Mucosa of descending colon (tissue), 3 donors: ENCODE measurements around the gene TMEM39B. TPM values are rescaled to one million over a fixed set of nuclear protein-coding genes. Genes with fewer than 3 reads are reported as not detected.

Experiments used
- ATAC-seq: fragments of 200-7000 bp; cut with Tn5 transposase; one replicate; pipeline ENCODE4 v1.9.1; 2020; ENCODE audit warnings: mild to moderate bottlenecking, moderate library complexity
- DNase-seq, 3 donors: peaks; one replicate each; pipeline ENCODE4 v3.0.0-alpha.2; 2020
- H3K36me3 ChIP-seq: fragments of 200-600 bp; one replicate; pipeline ENCODE4 v1.8.0; 2021; ENCODE audit warnings: low read depth, mild to moderate bottlenecking
- H3K4me1 ChIP-seq: fragments of 200-600 bp; one replicate; pipeline ENCODE4 v1.8.0; 2021; ENCODE audit warnings: low read depth, mild to moderate bottlenecking
- H3K4me3 ChIP-seq: fragments of 200-600 bp; one replicate; pipeline ENCODE4 v1.8.0; 2021; ENCODE audit warnings: mild to moderate bottlenecking
- H3K9me3 ChIP-seq: fragments of 200-600 bp; one replicate; pipeline ENCODE4 v1.8.0; 2021; ENCODE audit warnings: mild to moderate bottlenecking
- intact Hi-C, 2 donors: fragments of 100-400 bp; cut with DNase I in 1 of 2; cut with micrococcal nuclease in 1 of 2; formaldehyde crosslinking; loops; one replicate each; pipeline versions ENCODE4 v1.11.0 to v1.11.1; 2022; cut with DNase I, micrococcal nuclease
- total RNA-seq, 3 donors: library from RNA; stranded (reverse); fragmentation: NEBNext Ultra II Directional in 2 of 3; extraction: Animal tissue kit (Norgen Biotek cat#: 25700) in 2 of 3; gene quantifications; one replicate each; pipeline versions ENCODE4 v1.2.1 to v1.2.4, GENCODE V29; 2021 to 2023
- TF ChIP-seq, protein P1 (sequence below): fragments of 200-600 bp; IDR thresholded peaks from one replicate; pipeline ENCODE4 v1.8.0; 2022; ENCODE audit warnings: antibody characterized with exemption, mild to moderate bottlenecking
- donor health status: DM: no; HTN: no; CAD: no; lungs with moderate emphysema.
- donor health status: DM: no; HTN: no; CAD: no.
- donor health status: DM: no; HTN: yes; CAD: no.

Gene TMEM39B
- total RNA-seq, 3 donors from 2014 or later = 9.7 to 14.2 (median 12.2) TPM

DNA sequence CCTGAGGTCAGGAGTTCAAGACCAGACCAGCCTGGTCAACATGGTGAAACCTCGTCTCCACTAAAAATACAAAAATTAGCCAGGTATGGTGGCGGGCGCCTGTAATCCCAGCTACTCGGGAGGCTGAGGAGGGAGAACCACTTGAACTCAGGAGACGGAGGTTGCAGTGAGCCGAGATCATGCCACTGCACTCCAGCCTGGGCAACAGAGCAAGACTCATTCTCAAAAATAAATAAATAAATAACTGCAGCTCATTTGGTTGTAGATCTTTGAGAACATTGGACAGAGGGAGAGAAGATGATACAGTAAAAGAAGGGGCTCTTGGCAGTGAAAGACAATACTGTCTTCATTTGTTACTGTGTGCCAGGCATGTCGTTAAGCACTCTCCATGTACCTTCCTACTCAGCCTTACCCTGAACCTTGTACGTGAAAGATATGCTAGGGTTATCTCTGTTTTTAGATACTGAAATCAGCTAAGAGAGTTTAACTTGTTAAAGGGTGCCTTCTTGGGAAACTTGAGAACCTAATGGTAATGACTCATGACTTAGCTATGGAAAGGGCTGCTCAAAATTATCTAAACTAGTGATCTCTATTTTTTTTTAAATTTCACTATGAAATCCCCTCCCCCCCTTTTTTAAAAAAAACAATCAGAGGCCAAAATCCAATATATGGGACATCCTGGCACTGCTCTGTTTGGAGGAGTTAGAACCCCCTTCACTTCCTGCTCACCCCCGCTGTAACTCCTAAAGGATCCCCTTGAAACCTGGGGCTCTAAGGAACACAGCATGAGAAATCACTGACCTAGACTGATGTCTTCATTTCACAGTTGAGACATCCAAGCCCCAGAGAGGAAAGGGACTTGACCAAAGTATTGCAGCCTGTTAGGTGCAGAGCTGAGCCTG lies 28.3 kb downstream of the TMEM39B start:
- ATAC-seq = no peak
- TF ChIP-seq, protein P1, sequence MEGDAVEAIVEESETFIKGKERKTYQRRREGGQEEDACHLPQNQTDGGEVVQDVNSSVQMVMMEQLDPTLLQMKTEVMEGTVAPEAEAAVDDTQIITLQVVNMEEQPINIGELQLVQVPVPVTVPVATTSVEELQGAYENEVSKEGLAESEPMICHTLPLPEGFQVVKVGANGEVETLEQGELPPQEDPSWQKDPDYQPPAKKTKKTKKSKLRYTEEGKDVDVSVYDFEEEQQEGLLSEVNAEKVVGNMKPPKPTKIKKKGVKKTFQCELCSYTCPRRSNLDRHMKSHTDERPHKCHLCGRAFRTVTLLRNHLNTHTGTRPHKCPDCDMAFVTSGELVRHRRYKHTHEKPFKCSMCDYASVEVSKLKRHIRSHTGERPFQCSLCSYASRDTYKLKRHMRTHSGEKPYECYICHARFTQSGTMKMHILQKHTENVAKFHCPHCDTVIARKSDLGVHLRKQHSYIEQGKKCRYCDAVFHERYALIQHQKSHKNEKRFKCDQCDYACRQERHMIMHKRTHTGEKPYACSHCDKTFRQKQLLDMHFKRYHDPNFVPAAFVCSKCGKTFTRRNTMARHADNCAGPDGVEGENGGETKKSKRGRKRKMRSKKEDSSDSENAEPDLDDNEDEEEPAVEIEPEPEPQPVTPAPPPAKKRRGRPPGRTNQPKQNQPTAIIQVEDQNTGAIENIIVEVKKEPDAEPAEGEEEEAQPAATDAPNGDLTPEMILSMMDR = no peak

DNA sequence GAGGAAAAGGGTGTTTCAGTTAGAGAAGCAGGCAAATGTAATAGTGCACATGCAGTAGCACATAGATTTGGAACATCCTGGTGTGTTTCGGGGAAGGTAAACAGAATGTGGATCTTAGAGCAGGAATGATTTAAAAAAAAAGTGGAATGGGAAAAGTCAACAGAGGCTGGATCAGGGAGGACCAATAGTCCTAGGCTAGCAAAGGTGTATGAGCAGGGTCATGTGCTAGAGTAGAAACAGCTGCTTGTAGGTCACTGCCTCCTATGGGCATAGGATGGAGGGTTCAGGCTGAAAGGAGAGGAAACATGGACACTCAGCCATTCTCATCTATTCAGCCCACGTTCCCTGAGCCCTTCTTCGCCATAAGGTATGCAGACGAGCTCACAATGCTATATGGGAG lies 31.4 kb downstream of the TMEM39B start:
- no peaks in the 10 kb centered on the region for H3K9me3 ChIP-seq
- H3K36me3 ChIP-seq = no peaks in the 10 kb centered on the region
- intact Hi-C loops = no loop called here
- no peak for ATAC-seq
- no peak for DNase-seq
- no peak overlapping the region for H3K4me3 ChIP-seq
- TF ChIP-seq, protein P1 = no peak
- no peaks in the 10 kb centered on the region for H3K4me1 ChIP-seq

More for the DNA sequence above, 28.3 kb downstream of the TMEM39B start:
- no peaks in the 10 kb centered on the region for H3K9me3 ChIP-seq
- intact Hi-C loops = no loop called here
- no peaks in the 10 kb centered on the region for H3K4me1 ChIP-seq
- H3K4me3 ChIP-seq = no peak overlapping the region
- DNase-seq = no peak
- no peaks in the 10 kb centered on the region for H3K36me3 ChIP-seq

DNA sequence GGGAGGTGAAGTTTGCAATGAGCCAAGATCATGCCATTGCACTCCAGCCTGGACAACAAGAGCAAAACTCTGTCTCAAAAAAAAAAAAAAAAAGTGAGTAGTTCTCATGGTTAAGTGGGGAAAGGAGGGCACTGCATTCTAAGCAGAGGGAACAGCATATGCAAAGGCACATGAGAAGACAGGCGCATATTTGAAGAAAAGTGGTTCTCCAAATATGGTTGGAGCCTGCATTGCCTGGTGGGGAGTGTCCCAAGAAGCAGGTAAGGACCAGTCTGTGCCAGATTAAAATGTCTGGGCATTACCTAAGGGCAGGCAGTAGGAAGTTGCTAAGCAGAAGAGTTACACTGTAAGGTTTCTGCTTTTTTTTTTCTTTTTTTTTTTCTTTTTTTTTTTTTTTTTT lies 32.6 kb downstream of the TMEM39B start:
- intact Hi-C loops = no loop called here
- Histone ChIP-seq H3K4me1 (peaks cover 10% of the 10 kb centered on the region), H3K36me3 (no peaks in the 10 kb centered on the region), H3K9me3 (no peaks in the 10 kb centered on the region), H3K4me3 (no peak overlapping the region)
- DNase-seq = no peak
- TF ChIP-seq, protein P1 = no peak
- no peak for ATAC-seq

DNA sequence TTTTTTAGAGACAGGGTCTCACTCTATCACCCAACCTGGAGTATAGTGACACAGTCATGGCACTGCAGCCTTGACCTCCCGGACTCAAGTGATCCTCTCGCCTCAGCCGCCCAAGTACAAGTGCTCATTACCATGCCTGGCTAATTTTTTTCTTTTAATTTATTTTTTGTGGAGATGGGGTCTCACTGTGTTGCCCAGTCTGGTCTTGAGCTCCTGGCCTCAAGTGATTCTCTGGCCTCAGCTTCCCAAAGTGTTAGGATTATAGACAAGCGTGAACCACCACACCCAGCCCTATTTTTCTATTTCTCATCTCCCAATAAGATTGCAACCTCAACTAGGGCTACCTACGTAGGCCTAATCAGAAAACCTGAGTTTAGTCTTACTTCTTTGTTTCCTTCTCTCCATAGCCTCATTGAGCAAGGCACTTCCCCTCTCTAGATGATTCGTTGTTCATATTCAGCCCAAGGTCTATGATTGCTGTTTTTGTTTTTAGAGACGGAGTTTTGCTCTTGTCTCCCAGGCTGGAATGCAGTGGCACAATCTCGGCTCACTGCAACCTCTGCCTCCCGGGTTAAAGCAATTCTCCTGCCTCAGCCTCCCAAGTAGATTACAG lies 34.0 kb downstream of the TMEM39B start:
- intact Hi-C loops = no loop called here
- no peaks in the 10 kb centered on the region for H3K9me3 ChIP-seq
- H3K4me3 ChIP-seq = no peak overlapping the region
- ATAC-seq (no peak), DNase-seq (no peak)
- TF ChIP-seq, protein P1 = no peak
- peaks cover 22% of the 10 kb centered on the region for H3K4me1 ChIP-seq
- no peaks in the 10 kb centered on the region for H3K36me3 ChIP-seq

DNA sequence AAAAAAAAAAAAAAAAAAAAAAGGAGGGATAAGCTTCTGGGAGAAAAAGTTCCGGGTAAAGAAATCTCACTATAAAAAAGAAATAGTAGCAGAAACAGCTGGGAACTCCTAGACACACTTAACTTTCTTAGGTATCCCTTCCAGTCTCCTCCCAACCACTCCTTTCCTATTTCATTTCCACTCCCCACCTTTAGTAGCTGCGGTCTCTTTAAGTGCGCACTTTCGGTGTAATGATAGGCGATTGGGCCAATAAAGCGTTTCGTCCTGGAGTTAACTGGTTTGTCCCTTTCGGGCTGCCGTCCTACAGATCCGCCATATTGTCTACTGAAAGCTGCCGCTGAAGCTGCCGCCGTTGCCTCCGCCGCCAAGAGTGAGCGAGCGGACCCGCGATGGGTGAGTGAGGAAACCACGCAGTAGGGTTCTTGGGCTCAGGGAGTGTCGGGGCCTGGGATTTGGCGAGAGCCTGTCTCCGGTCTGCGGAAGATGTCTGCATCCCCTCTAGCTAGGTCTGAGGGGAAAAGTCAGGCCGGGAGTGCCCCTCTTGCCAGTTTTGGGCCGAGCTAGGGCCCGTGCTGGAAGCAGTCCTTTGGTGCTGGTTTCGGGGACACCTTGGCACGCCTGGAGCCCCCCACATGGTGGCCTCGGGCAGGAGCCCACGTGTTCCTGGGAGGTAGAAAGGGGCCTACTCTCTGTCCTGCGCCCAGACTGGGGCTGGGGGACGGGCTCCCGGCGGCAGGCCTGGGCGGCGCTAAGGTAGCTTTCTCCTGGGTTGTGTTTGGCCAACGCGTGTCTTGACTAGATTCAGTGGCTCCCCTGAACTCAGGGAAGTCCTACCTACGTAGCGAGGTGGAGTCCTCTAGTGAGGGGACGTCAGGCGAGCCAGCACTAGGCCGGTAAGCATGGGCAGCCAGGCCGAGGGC lies 35.3 kb downstream of the TMEM39B start, which contains the start of gene KPNA6:
Gene KPNA6 (plus strand): TSS at position 315 of the 920 bp plus-strand sequence. CDS start 75 bp downstream, at position 390.
- Histone ChIP-seq H3K4me1 (peaks cover 25% of the 10 kb centered on the region), H3K9me3 (no peaks in the 10 kb centered on the region), H3K36me3 (no peaks in the 10 kb centered on the region), H3K4me3 (peak within 1 kb of the TSS; percentile 73)
- DNase-seq (peak; percentile 86 to 94 (median 89)), ATAC-seq (peak; percentile 94)
- TF ChIP-seq, protein P1 = no peak
- intact Hi-C loops = no loop called here
